Heart left ventricle (tissue), 13 donors: ENCODE measurements around the gene HLA-DQB1.

Source experiments
- CTCF ChIP-seq, 12 donors: fragments of 200-600 bp; sonication (generic) in 4 of 12; IDR thresholded peaks; one replicate each; pipeline versions ENCODE4 v1.5.0 to v1.8.0; 2018 to 2022; ENCODE audit warnings: antibody characterized with exemption in 12 of 12, mild to moderate bottlenecking in 5 of 12
- POLR2A ChIP-seq, 2 donors: fragments of 450-650 bp; IDR thresholded peaks; one replicate each; pipeline ENCODE4 v1.6.1; 2017; ENCODE audit warnings: antibody characterized with exemption in 2 of 2, mild to moderate bottlenecking in 2 of 2, moderate library complexity in 2 of 2
- donor health status: ischemic (EF 13 %, LVEDD 7.1; RV severe dilation, severe dysfunction).
- donor health status: DM: no; HTN: yes; CAD: no.
- donor health status: DM: no; HTN: no; CAD: no.
- donor health status: ischemic (EF 25% LVEDD 6.9; RV normal size, moderate dysfunction).
- donor health status: ischemic (EF 25% LVEDD 5.7; RV mildly dilated, moderate dysfunction).
- donor health status: ischemic (EF 35%, LVEDD 5.7; RV mildly dilated, moderate dysfunction).
- donor health status: nonischemic (EF 11% LVEDD 7.7; RV severe dilation, severe dysfunction).
- donor health status: DM: yes; HTN: yes; CAD: no.
- donor health status: PGD.
- donor health status: ischemic (EF 29% LVEDD 5.4; RV normal size, mild dysfunction).
- donor health status: nonischemic (EF 23%, LVEDD 6.1; RV moderate dilation, normal function).

- TF ChIP-seq POLR2A (IDR thresholded peaks at IDR 0.05): no peak
- peak; percentile 27 to 81 (median 66) for TF ChIP-seq CTCF (IDR thresholded peaks at IDR 0.05)
Observed at GRCh38 chr6:32700391-32701040, 34.1 kb upstream of the HLA-DQB1 start.
